Measurements from ENCODE around the gene CAMK2D.
A peak's percentile ranks its signal among the peaks of the same experiment; 100 is the strongest.
"Not testable (repeated sequence)": the region's sequence is repeated elsewhere in the genome, so short reads cannot be mapped to it uniquely, and the experiment has no call there.

CAMK2D gene

DNA sequence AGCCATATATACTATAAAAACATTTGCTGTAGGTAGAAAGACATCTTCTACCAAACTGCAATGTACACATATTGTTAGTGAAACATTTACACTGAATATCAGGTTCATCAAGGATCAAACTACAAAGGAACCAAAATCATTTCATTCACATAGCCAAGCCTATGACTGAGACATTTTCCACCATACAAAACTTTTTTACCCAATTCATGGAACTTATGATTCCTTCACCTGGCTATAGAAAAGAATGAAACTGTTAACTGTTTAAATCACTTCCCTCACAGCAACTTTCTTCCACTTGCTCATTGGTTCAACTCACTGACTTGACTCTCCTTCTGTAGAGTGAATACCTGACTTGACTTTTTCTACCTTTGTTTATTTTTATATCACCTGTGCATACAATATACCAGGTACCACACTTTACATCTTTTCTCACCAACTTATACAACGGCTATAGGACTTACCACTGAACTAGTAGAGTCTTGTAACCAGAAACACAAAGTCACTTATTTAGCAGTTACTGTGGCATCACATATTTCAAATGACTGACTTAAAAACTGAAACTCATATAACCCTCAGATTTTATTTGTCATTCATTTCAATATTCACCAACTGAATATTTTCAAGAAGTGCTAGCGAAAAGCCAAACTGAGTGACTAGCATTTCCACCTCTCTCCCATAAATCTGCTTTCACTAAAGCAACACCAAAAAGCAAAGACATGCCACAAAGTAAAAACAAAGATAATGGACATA lies 30.9 kb downstream of the CAMK2D start:
- DNase-seq (ENCODE audit: low spot score) = no peak

DNA sequence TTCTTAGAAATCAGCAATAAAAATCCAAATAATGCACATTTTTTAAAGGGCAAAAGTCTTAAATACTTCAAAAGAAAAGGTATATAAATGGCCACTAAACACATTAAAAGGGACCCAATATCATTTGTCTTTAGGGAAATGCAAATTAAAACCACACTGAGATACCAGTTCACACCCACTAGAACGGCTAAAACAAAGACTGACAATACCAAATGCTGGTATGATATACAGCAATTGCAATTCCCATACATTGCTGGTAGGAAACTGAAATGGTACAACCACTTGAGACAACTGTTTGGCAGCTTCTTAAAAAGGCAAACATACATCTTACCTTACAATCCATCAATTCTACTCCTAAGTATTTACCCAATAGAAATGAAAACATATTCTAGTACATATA lies 33.7 kb downstream of the CAMK2D start:
- no peak for DNase-seq (ENCODE audit: low spot score)

DNA sequence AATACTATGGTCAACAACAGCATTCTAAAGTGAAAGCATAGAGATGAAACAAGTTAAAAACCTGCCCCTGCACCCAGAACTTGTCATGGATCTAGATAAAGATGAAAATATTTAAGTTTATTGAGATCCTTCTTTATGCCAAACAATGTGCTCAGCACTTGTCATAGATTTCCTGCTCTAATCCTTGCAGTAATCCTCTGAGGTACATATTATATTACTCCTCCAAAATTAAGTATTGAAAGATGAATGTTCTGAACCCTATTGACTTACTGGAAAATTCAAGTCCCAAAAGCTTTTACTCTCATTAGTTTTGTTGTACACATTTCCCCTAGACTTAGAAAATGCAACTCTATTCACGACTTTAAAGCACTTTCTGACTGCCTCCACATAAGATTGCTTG lies 35.6 kb downstream of the CAMK2D start:
- DNase-seq (ENCODE audit: low spot score) = no peak

DNA sequence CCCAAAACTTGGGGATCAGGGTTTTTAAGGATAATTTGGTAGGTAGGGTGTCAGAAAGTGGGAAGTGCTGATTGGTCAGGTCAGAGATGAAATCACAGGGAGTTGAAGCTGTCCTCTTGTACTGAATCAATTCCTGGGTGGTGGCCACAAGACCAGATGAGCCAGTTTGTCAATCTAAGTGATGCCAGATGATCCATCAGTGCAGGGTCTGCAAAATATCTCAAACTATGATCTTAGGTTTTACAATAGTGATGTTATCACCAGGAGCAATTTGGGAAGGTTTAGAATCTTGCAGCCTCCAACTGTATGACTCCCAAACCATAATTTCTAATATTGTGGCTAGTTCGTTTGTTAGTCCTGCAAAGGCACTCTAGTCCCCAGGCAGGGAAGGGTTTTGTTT lies 43.3 kb downstream of the CAMK2D start:
- no peak for DNase-seq (ENCODE audit: low spot score)

DNA sequence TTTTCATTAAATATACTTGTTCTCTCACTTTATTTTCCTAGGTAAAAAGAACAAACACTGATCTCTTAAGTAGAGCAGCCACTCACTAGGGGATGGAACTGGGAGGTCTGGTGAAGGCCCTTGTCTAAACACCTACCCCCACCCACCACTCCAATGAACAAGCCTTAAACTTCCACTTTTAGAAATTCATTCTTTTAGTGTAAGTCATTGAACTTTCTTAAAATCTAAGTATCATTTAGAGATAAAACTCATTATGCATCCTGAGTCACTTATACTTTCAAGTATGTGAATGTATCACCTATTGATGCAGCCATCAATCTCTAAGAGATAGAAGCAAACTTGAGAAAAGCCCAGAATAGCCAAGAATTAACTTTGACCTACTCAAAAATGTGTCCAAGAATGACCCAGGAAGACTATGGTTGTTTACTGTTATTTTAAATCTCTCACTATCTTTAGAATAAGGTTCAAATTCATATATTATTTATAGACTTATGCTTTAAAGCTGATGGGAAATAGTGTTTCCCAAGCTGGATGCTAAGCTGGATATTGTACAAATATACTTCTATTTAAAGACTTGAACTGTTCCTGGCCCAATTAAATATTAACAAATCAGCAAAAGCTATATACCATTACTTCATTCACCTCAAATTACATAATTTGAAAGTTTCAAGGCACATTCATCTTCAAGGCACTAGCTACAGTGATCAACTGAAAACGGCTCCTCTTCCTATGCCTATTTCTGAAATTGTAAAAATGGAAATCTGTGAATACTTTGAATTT lies 49.5 kb downstream of the CAMK2D start:
- DNase-seq (ENCODE audit: low spot score) = no peak

DNA sequence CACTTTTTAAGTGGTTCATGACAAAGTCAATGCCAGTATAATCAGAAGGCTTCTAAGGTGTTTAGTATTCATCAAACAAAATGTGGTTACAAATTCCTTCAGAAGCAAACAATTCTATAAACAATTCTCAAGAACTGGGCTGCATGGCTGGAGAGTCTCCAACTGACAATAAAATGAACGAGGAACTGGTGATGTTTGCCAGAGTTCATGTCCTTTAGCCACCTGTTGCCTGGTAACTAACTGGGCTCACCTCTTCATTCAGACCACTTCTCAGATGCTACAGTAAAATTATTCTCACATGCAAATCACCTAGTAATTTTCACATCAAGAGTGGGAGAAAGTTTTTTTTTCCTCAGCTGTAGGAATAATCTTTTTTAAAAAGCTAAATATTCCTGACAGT lies 53.3 kb downstream of the CAMK2D start:
- no peak for DNase-seq (ENCODE audit: low spot score)

DNA sequence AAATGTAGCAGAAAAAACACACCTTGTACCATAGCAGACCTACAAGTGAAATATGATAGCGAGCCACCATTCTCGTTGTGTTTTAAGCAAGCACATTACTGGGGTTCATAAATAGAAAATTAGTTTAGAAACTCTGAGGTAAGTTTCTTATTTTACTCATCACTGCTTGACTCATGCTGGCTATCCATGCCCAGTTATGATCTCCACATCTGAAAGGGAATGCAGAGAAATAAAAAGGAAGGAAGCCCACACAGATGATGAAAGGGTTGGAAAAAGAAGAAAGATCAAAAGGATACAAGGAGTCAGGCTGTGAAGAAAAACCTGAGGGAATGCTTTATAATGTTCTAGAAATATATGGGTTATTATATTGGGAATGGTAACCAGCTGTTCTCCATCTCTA lies 54.5 kb downstream of the CAMK2D start:
- peak; percentile 30 for DNase-seq (ENCODE audit: low spot score)

DNA sequence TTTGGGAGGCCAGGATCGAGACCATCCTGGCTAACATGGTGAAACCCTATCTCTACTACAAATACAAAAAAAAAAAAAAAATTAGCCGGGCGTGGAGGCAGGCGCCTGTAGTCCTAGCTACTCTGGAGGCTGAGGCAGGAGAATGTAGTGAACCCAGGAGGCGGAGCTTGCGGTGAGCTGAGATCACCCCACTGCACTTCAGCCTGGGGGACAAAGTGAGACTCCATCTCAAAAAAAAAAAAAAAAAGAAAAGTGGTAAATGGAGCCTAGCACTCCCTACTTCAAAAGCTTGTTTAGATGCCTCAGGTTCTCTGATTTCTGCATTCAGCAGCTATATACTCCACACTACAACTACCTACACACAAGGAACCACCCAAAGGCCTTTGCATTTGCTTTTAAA lies 56.4 kb downstream of the CAMK2D start:
- not testable (repeated sequence) for DNase-seq (ENCODE audit: low spot score)

DNA sequence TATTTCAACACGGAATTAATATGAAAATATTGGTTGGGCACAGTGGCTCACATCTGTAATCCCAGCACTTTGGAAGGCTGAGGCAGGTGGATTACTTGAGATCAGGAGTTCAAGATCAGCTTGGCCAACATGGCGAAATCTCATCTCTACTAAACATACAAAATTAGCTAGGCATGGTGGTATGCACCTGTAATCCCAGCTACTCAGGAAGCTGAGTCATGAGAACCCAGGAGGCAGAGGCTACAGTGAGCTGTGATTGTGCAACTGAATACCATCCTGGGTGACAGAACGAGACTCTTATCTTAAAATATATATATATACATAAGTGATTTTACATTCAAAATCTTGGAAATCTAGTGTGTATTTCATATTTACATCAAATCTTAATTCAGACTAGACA lies 58.9 kb downstream of the CAMK2D start:
- not testable (repeated sequence) for DNase-seq (ENCODE audit: low spot score)

DNA sequence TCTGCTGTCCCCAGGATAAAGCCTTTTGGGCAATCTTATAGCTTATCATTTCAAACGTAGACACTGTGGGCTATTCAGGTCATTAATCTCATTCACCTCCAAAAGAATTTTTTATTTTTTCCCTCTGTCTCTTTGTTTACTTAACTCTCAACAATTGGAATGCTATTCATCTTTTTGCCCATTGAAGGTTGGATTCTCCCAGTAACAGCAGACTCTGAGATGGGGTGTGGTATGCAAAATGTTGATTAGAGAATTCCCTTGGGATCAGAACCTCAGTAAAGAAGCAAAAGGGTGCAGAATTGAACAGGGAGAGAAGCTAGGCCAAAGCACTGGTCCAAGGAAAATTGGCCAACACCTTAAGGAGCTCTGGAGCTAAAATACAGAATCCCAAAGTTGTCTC lies 60.4 kb downstream of the CAMK2D start:
- DNase-seq (ENCODE audit: low spot score) = no peak

DNA sequence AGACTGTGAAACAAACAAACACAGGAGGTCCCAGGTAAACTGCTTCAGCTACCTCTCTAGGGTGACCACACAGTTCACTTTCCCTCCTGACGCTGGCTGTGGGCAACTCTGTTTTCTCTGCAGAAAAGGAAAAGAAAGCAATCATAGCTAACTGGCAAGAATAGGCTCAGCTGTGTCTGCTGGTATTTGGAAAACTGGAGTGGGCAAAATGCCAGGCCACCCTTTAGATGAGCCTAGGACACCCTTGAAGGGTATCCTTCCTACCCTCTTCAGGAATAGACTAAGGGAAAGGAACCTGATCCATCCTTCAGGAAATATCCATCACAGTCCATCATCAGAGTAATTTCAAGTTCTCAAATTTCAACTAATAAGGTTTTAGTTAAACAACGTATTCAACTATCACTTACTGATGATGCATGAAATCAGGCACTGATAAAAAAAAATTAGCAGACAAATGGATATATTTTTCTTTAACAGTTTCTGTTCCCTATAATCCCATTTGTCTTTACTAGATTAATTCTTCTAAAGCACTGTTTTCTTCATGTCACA lies 60.9 kb downstream of the CAMK2D start:
- no peak for DNase-seq (ENCODE audit: low spot score)

DNA sequence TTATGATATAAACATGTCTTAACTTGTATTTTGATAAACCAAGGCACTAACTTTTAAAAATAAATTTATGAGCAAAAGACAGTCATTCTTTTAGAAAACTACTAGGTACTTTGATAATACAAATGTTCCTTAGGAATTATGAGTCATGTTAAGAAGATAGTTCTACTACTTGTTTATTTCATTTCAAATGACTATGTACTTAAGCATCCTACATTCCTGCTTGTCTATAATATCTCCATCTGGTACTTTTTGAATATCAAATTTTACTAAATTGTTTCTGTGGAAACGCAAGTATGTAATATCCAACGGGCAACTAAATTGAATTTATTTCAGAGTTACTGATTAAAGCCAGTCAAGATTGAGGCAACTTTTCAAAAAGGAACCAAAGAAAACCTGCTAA lies 61.8 kb downstream of the CAMK2D start:
- DNase-seq (ENCODE audit: low spot score) = no peak

DNA sequence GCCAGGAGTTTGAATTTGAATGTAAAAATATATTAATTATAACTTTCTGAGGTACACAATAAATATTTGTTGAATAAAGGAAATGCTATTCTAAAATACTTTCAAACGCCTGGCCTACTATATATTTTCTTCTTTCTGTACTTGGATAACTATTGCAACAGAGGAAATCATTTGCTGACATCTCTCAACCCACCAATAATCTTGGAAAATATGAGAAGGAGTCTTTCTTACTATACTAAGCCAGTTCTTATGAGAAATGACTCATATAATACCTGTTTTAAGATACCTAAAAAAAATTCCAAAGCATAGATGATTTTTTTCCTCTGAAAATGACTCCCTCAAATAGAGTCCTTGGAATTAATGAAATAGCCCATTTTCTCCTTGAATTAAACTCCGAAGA lies 64.1 kb downstream of the CAMK2D start:
- no peak for DNase-seq (ENCODE audit: low spot score)

DNA sequence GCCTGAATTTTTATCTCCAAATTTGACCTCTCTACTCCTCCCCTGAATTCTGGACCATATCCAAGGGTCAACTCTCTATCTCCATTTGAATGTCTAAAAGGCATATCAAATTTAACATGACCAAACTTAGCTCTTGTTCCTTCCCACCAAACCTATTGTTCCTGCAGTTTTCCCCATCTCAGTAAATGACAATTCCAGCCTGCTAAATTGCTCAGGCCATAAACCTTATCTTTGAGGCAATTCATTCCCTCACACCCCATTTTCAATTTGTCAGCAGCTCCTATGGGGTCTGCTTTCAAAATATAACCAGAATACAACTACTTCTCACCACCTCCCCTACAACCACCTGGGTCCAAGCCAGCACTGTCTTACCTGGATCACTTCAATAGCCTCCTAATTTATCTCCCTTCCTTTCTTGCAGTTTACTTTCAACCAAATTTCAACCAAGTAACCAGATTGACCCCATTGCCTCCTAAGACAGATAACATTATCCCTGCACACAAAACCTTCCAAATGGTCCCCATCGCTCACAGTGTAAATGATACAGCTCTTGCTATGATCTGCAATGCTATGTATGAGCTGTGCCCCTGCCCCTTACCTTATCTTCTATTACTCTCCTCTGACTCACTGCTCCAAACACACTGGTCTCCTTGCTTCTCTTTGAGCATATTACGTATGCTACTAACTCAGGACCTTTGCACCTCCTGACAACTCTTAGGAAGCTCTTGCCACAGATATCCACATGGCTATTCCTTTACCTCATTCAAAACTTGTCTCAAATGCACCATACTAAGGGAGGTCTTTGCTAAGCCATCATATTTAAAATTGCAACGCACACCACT lies 66.0 kb downstream of the CAMK2D start:
- DNase-seq (ENCODE audit: low spot score) = no peak

DNA sequence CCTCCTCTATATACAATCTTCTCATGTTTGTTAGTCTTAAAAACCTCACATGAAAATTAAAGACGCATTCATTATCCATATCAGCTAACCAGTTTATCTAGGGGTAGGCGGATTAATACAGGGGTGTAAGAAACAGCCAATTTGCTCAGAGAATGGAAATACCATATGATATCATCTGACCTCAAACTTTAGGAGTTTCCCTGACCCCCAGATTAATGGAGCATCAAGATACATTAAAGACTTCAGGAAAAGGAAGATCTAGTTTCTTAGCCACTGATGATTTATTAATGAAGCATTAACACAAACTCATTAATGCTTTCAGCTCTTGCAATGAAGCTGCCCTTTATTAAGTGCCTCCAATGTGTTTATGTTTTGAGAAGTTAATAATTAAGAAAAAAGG lies 67.5 kb downstream of the CAMK2D start:
- DNase-seq (ENCODE audit: low spot score) = no peak

DNA sequence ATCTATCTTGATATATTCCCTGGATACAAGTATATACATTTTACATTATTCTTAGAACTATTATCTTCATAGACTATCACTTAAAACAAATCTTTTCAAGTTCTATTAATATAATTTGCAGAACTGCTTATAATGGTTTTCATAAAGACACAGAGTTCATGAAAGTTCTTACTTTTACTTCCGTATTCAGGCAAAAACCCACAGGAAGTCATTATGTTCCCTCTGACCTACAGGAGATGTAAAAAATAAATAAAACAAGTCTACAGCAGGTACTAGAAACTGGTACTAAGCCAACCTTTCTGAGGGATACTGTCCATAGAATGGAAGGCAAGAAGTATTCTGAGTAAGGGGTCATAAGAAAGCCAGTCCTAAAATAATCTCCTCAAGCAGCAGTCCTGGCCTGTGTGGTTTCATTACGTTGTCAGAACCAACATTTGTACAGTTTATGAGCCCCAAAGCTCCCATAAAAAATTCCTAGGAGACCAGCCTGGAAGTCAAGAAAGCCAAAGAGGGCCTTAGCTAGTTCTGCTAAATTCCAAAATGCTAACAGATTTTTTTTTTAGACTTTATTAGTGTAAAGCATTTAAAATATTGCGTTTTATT lies 68.6 kb downstream of the CAMK2D start:
- no peak for DNase-seq (ENCODE audit: low spot score)

DNA sequence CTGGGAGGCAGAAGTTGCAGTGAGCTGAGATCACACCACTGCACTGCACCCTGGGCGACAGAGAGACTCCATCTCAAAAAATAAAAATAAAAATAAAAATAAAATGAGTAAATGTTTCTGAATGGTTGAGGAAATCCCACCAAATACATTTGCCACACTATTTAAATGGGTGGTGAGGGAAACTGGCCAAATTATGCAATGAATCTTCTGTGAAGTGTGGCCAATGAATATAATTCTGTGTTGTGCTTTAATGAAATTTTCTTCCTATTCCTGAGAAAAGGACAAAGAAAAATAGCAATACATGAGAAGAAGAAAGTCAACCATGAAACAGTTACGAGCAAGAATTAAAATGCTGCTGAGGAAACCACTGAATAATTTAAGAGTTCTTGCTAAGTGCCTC lies 69.9 kb downstream of the CAMK2D start:
- DNase-seq (ENCODE audit: low spot score) = no peak

DNA sequence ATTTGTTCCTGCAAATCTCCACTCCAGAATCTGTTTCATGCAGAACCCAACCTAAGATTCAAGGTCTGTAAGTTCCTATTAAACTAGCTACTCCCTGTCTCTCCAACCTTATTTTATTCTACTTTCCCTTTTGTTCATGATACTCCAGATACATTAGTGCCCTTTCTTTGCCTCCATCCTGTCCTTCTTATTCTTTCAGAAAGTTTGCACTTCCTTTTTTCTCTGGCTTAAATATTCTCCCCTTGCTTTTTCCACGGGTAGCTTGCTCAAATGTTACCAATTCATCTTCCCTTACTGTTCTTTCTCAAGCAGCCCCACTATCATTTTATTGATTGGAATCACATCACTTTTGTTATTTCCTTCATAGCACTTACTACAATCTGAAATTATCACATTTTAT lies 72.1 kb downstream of the CAMK2D start:
- DNase-seq (ENCODE audit: low spot score) = no peak

DNA sequence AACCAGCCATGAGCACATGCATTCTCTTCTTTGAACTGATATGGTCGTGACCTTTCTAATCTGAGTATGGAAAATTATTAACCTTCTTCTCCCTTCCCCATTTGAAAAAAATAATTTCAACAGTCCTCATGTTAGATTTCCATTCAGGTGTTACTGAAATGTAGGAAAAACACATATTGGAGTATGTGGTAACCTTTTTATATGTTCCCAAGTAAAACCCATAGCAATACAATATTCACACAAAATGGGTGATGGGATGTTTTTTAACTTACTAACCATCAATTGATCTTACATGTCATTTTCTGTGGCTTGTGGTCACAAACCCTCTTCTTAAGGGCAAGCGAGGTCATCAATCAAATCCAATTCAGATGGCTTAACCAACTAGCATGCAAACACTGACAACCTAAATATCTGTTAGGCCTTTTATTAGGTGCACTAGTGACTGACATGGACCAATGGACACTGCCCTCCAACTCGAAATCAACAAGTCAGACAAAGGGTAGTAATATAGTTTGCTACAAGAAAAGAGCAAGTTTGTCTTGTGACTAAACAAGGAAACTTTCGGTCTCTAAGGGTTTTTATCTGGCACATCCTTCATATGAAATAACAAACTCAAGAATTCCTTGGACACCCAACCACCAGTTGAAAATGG lies 74.3 kb downstream of the CAMK2D start:
- no peak for DNase-seq (ENCODE audit: low spot score)

DNA sequence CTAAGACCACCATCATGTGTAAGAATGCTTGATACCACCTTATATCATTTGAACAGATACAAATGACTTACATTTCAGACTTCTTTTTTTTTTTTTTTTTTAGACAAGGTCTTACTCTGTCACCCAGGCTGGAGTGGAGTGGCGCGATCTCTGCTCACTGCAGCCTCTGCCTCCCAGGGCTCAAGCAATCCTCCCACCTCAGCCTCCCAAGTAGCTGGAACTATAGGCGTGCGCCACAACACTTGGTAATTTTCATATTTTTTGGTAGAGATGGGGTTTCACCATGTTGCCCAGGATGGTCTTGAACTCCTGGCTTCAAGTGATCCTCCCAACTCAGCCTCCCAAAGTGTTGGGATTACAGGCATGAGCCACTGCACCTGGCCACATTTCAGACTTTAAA lies 76.4 kb downstream of the CAMK2D start:
- not testable (repeated sequence) for DNase-seq (ENCODE audit: low spot score)

DNA sequence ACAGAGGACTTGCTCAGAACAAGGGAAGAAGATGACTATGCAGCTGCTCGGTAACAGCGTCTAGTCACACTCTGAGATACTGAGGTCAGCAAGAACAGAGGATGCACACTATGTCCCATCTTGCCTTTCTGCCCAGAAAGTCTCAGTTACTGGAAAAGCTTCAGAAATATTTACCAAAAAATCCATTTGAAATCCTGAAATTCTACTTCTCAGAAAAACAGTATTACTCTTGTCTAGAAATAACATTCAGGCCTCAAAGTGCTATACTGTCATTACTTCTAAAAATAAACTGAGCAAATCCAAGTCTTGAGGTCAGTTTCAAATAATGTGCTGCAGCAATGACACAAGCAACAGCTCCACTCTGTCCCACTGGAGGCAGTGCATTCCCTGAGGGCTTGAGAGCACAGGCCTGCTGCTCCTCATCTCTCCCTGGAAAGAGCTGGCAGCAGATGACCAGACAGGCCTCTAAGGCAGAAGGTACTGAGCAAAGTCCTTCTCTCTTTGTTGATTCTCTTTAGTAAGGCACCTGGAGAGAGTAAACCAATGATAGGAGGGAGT lies 76.9 kb downstream of the CAMK2D start:
- peak; percentile 67 for DNase-seq (ENCODE audit: low spot score)

Measured in AG20443 (cell line).